Measurements from ENCODE around the gene FTO.

DNA sequence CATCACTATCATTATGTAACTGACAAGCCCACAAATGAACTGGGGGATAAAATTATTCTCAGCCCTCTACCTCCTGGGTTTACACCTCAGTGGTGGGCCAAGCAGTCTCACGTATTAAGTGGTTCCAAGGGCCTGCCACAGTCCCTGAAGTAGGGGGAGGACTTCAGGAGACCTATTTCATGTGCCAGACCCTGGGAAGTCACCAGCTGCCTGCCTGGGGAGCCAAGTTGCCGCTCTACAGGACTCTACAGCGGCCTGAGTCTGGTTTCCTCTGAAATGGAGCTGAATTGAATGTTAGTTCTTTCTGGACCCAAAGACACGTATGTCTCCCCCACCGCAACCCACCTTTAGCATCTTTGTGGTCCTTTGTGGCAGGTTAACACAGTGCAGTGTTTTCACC, 395.7 kb downstream of the FTO start:
- TF ChIP-seq, protein P1, sequence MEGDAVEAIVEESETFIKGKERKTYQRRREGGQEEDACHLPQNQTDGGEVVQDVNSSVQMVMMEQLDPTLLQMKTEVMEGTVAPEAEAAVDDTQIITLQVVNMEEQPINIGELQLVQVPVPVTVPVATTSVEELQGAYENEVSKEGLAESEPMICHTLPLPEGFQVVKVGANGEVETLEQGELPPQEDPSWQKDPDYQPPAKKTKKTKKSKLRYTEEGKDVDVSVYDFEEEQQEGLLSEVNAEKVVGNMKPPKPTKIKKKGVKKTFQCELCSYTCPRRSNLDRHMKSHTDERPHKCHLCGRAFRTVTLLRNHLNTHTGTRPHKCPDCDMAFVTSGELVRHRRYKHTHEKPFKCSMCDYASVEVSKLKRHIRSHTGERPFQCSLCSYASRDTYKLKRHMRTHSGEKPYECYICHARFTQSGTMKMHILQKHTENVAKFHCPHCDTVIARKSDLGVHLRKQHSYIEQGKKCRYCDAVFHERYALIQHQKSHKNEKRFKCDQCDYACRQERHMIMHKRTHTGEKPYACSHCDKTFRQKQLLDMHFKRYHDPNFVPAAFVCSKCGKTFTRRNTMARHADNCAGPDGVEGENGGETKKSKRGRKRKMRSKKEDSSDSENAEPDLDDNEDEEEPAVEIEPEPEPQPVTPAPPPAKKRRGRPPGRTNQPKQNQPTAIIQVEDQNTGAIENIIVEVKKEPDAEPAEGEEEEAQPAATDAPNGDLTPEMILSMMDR (IDR thresholded peaks at IDR 0.05), result no peak
- no peak for TF ChIP-seq POLR2AphosphoS5 (IDR thresholded peaks at IDR 0.05)
- TF ChIP-seq EP300 (IDR thresholded peaks at IDR 0.05), result no peak
